Natural killer cell treated with Interleukin-12 subunit alpha and Interleukin-12 subunit beta and Interleukin-15 and Interleukin-18, amount 100 ng/mL, for 72 hours (primary cell): ENCODE measurements around the gene TOP3A. TPM values are rescaled to one million over a fixed set of nuclear protein-coding genes. Genes with fewer than 3 reads are reported as not detected.
A peak's percentile ranks its signal among the peaks of the same experiment; 100 is the strongest.

Source experiments
- ATAC-seq, 2 donors: fragments of 150-1000 bp; cut with Tn5 transposase in 1 of 2; sonication (Bioruptor Pico), chemical (Tn5 transposase) in 1 of 2; 2 replicates each; pipeline ENCODE4 v1.10.0; 2021
- DNase-seq: peaks from one replicate; pipeline ENCODE4 v3.0.0; 2022; ENCODE audit warnings: low spot score
- H3K27ac Mint-ChIP-seq, 2 donors: 1 replicate in 1 of 2; 2 replicates in 1 of 2; pipeline ENCODE4 v1.8.0; 2022; ENCODE audit warnings: mixed read lengths in 2 of 2, mild to moderate bottlenecking in 1 of 2, moderate library complexity in 1 of 2
- H3K27me3 Mint-ChIP-seq, 2 donors: 1 replicate in 1 of 2; 2 replicates in 1 of 2; pipeline ENCODE4 v1.8.0; 2022; ENCODE audit warnings: mixed read lengths in 2 of 2
- H3K36me3 Mint-ChIP-seq: one replicate; pipeline ENCODE4 v1.8.0; 2022; ENCODE audit warnings: mixed read lengths
- H3K4me1 Mint-ChIP-seq, 2 donors: 1 replicate in 1 of 2; 2 replicates in 1 of 2; pipeline ENCODE4 v1.8.0; 2022; ENCODE audit warnings: low read depth in 2 of 2, mixed read lengths in 2 of 2, mild to moderate bottlenecking in 1 of 2
- H3K4me3 Mint-ChIP-seq: one replicate; pipeline ENCODE4 v1.8.0; 2022; ENCODE audit warnings: mixed read lengths
- H3K9me3 Mint-ChIP-seq: 2 replicates; pipeline ENCODE4 v1.8.0; 2022; ENCODE audit warnings: mixed read lengths
- total RNA-seq, 2 donors: library from RNA; stranded (reverse); gene quantifications; one replicate each; pipeline ENCODE4 v1.2.3, GENCODE V29; 2022

The TOP3A gene
- total RNA-seq, 2 donors from 2014 or later = 65.6 to 144 TPM

DNA sequence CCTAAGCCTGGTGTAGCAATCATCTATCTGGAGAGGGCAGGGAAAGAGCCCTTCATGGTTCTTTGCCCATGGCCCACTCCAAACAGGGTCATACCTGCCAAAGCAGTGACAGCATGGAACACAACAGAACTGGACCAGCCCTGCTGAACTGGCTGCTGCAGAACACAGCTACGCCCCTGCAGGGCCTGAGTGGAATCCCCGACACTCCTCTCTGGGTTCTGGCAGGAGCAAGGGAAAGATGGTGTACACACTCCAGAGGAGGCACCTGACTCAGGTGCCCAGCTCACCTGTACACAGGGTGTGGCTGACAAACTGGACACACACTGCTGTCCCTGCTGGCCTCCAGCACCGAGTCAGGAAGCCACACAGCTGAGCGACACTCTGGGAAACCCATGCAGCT, 34.5 kb downstream of the TOP3A start:
- Mint-ChIP-seq H3K27me3 (no peaks in the 10 kb centered on the region), H3K4me3 (no peak overlapping the region), H3K4me1 (no peaks in the 10 kb centered on the region), H3K27ac (no peak overlapping the region), H3K9me3 (no peaks in the 10 kb centered on the region), H3K36me3 (peaks cover under 1% of the 10 kb centered on the region)
- ATAC-seq (no peak), DNase-seq (no peak)

DNA sequence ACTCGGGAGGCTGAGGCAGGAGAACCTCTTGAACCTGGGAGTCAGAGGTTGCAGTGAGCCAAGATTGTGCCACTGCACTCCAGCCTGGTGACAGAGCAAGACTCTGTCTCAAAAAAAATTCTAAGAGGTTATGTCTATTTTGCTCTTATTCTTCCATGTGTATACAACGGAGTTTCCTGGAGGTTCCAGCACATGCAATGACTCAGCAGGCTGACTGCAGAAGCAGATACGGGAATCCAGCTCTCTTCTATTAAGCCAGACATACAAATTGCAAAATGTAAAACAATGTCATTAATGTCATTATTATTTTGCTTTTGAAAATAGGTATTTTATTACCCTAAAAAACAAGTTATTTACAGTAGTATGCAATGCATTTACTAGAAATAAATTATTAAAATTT, 35.9 kb downstream of the TOP3A start:
- H3K27ac Mint-ChIP-seq = no peak overlapping the region
- H3K36me3 Mint-ChIP-seq = no peaks in the 10 kb centered on the region
- DNase-seq (no peak), ATAC-seq (no peak)
- H3K4me1 Mint-ChIP-seq = no peaks in the 10 kb centered on the region
- no peaks in the 10 kb centered on the region for H3K9me3 Mint-ChIP-seq
- H3K27me3 Mint-ChIP-seq = no peaks in the 10 kb centered on the region
- no peak overlapping the region for H3K4me3 Mint-ChIP-seq

DNA sequence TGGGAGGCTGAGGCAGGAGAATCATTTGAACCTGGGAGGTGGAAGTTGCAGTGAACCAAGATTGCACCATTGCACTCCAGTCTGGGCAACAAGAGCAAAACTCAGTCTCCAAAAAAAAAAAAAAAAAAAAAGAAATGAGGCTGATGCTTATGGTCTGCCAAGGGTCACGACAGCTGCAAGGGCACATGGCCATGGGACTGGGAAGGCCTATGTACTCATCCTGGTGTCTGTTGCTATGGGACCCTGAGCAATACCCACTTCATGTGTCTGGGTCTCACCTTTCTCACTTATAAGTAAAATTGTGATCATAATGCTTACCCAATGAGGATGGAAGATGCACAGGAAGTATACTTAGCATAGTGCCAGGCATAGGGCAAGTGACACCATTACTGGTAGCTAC, 37.7 kb downstream of the TOP3A start:
- Mint-ChIP-seq H3K27me3 (no peaks in the 10 kb centered on the region), H3K9me3 (no peaks in the 10 kb centered on the region), H3K4me3 (no peak overlapping the region), H3K27ac (no peak overlapping the region), H3K4me1 (peaks cover 0 to 3% of the 10 kb centered on the region in 2 donors), H3K36me3 (peaks cover 4% of the 10 kb centered on the region)
- ATAC-seq = no peak
- DNase-seq = no peak

- Mint-ChIP-seq H3K4me3 (no peak overlapping the region), H3K27ac (no peak overlapping the region), H3K27me3 (no peaks in the 10 kb centered on the region), H3K36me3 (peaks cover 4% of the 10 kb centered on the region), H3K4me1 (peaks cover 0 to 3% of the 10 kb centered on the region in 2 donors), H3K9me3 (no peaks in the 10 kb centered on the region)
- ATAC-seq (no peak), DNase-seq (no peak)
Measured at GRCh38 chr17:18270046-18270931, 44.5 kb downstream of the TOP3A start.

DNA sequence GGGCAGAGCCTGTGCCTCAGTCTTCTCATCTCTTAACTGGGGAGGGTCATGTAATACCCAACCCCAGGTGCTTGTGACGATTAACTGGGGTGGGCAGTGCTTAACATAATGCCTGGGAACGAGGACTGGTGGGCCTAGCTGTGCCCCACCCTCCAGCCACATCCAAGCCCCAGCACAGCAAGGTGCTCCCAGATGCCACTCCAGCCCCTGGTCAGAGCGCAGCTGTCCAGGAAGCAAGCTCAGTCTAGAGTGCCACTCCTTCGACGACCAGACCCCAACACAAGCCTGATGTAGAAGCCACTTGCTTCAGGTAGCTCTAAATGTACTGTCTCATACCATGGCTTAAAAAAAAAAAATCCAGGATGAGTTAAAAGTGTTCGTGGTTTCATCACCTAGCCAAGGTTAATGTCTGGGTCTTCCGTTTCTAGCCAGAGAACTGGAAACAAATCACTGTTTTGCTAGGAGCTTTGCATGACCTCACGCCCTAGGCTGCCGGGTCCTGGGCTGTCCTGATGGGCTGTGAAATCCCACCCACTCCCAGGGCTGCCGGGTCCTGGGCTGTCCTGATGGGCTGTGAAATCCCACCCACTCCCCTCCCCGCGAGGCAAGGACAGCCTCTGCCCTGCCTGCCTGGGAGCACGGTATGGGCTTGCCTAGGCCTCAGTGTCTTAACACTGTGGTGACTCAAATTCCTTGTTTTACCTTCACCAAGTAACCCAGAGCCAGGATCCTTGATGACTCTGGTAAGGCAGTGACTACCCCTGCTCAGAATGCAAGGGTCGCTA, 46.7 kb downstream of the TOP3A start:
- H3K4me3 Mint-ChIP-seq = no peak overlapping the region
- peaks cover 4% of the 10 kb centered on the region for H3K36me3 Mint-ChIP-seq
- DNase-seq (no peak), ATAC-seq (peak; percentile 45 to 46)
- H3K9me3 Mint-ChIP-seq = no peaks in the 10 kb centered on the region
- no peak overlapping the region for H3K27ac Mint-ChIP-seq
- peaks cover 0 to 2% of the 10 kb centered on the region in 2 donors for H3K4me1 Mint-ChIP-seq
- H3K27me3 Mint-ChIP-seq = no peaks in the 10 kb centered on the region

- Mint-ChIP-seq H3K27me3 (no peaks in the 10 kb centered on the region), H3K4me1 (no peaks in the 10 kb centered on the region), H3K9me3 (no peaks in the 10 kb centered on the region), H3K36me3 (no peaks in the 10 kb centered on the region), H3K27ac (no peak overlapping the region), H3K4me3 (no peak overlapping the region)
- no peak for DNase-seq
- ATAC-seq = peak; percentile 49 to 51
Measured at GRCh38 chr17:18267366-18267765, 47.4 kb downstream of the TOP3A start.

DNA sequence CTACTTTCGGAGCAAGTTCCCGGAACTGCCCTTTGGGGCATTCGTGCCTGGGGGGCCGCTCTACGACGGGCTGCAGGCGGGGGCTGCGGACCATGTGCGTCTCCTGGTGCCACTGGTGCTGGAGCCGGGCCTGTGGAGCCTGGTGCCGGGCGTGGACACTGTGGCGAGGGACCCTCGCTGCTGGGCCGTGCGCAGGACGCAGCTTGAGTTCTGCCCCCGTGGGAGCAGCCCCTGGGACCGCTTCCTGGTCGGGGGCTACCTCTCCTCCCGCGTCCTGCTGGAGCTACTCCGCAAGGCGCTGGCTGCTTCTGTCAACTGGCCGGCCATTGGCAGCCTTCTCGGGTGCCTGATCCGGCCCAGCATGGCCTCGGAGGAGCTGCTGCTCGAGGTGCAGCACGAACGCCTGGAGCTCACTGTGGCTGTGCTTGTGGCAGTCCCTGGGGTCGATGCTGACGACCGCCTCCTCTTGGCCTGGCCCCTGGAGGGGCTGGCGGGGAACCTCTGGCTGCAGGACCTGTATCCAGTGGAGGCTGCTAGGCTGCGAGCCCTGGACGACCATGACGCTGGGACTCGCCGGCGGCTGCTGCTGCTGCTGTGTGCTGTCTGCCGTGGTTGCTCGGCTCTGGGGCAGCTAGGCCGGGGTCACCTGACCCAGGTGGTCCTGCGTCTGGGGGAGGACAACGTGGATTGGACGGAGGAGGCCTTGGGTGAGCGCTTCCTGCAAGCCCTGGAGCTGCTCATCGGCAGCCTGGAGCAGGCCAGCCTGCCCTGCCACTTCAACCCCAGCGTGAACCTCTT, 50.7 kb downstream of the TOP3A start:
- Mint-ChIP-seq H3K9me3 (no peaks in the 10 kb centered on the region), H3K4me1 (peaks cover 7% of the 10 kb centered on the region in 2 donors), H3K27me3 (no peaks in the 10 kb centered on the region), H3K36me3 (no peaks in the 10 kb centered on the region), H3K4me3 (no peak overlapping the region), H3K27ac (no peak overlapping the region)
- ATAC-seq = no peak
- no peak for DNase-seq

DNA sequence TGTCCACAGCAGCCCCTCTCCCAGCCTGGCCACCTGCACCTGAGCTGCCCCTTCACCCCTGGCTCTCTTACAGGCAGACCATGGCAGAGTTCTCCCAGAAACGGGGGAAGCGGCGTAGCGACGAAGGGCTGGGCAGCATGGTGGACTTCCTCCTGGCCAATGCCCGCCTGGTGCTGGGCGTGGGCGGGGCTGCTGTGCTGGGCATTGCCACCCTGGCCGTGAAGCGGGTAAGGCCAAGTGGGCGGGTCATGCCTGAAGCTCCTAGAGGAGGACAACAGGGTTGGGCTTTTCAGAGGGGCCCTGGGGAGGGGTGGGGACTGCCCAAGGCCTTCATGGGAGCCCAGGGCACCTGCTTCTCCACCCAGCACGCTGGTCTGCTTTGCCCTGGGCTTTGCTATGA, 52.2 kb downstream of the TOP3A start:
- DNase-seq (no peak), ATAC-seq (no peak)
- no peaks in the 10 kb centered on the region for H3K36me3 Mint-ChIP-seq
- H3K9me3 Mint-ChIP-seq = no peaks in the 10 kb centered on the region
- no peak overlapping the region for H3K27ac Mint-ChIP-seq
- H3K27me3 Mint-ChIP-seq = no peaks in the 10 kb centered on the region
- H3K4me3 Mint-ChIP-seq = no peak overlapping the region
- H3K4me1 Mint-ChIP-seq = peaks cover 11 to 13% of the 10 kb centered on the region in 2 donors

GRCh38 chr17:18262111-18262510, 52.7 kb downstream of the TOP3A start:
- H3K36me3 Mint-ChIP-seq = no peaks in the 10 kb centered on the region
- peak overlapping the region; percentile 74 for H3K4me3 Mint-ChIP-seq
- H3K9me3 Mint-ChIP-seq = no peaks in the 10 kb centered on the region
- H3K27me3 Mint-ChIP-seq = no peaks in the 10 kb centered on the region
- no peak for ATAC-seq
- H3K27ac Mint-ChIP-seq = peak overlapping the region in 1 of 2 donors; percentile 16
- peaks cover 11 to 17% of the 10 kb centered on the region in 2 donors for H3K4me1 Mint-ChIP-seq
- DNase-seq = no peak

DNA sequence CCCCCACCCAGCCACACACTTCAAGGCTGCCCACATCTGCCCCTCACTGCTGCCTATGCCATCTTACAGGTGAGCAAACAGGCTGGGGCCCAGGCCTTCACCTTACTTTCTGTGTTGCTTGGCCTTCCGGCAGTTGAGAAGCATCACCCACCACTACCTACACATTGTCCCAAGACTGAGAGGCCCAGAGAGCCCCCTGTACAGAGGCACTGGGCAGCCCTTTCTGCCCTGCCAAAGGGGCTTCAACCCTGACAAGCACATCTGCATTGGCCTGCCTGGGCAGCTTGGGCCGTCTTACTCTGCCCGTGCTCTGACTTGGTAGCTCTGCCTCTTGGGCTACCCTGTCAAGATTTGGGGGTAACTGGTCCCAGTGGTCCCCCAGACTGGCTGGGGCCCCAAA, 53.1 kb downstream of the TOP3A start:
- Mint-ChIP-seq H3K36me3 (no peaks in the 10 kb centered on the region), H3K27me3 (no peaks in the 10 kb centered on the region), H3K4me3 (peak overlapping the region; percentile 74), H3K4me1 (peaks cover 11 to 20% of the 10 kb centered on the region in 2 donors), H3K9me3 (no peaks in the 10 kb centered on the region), H3K27ac (peak overlapping the region; percentile 16 to 23)
- DNase-seq (no peak), ATAC-seq (no peak)

- H3K27me3 Mint-ChIP-seq = no peaks in the 10 kb centered on the region
- no peaks in the 10 kb centered on the region for H3K36me3 Mint-ChIP-seq
- H3K4me3 Mint-ChIP-seq = peak overlapping the region; percentile 74
- H3K4me1 Mint-ChIP-seq = peaks cover 11 to 20% of the 10 kb centered on the region in 2 donors
- DNase-seq = no peak
- H3K9me3 Mint-ChIP-seq = no peaks in the 10 kb centered on the region
- no peak for ATAC-seq
- H3K27ac Mint-ChIP-seq = peak overlapping the region in 1 of 2 donors; percentile 23
Measured at GRCh38 chr17:18261146-18261515, 53.7 kb downstream of the TOP3A start.

- H3K36me3 Mint-ChIP-seq = no peaks in the 10 kb centered on the region
- H3K27me3 Mint-ChIP-seq = no peaks in the 10 kb centered on the region
- DNase-seq (peak; percentile 94), ATAC-seq (peak; percentile 90 to 93)
- H3K4me3 Mint-ChIP-seq = peak within 1 kb of the TSS; percentile 74
- H3K9me3 Mint-ChIP-seq = no peaks in the 10 kb centered on the region
- peaks cover 11 to 20% of the 10 kb centered on the region in 2 donors for H3K4me1 Mint-ChIP-seq
- peak within 1 kb of the TSS; percentile 48 to 66 for H3K27ac Mint-ChIP-seq
Measured at GRCh38 chr17:18260332-18261145, 54.3 kb downstream of the TOP3A start, which contains the start of gene MIEF2. MIEF2 (plus strand) TSS chr17:18260662; CDS start chr17:18262721, 2,059 bp downstream.
